SJSA1 (cell line): ENCODE measurements around the gene COPS6. TPM values are rescaled to one million over a fixed set of nuclear protein-coding genes. Genes with fewer than 3 reads are reported as not detected.

Source experiments
- DNase-seq, 2 experiments: peaks; one replicate each; pipeline ENCODE4 v3.0.0-alpha.2; 2015 to 2020; ENCODE audit warnings: low spot score in 2 of 2, low read depth in 1 of 2
- H3K27ac ChIP-seq: fragments of 250-450 bp; sonication (Bioruptor Pico); 2 replicates; pipeline ENCODE4 v1.5.1; 2020; ENCODE audit warnings: mild to moderate bottlenecking, moderate library complexity
- H3K27me3 ChIP-seq: fragments of 250-450 bp; sonication (Bioruptor Pico); replicated peaks from 2 replicates; pipeline ENCODE4 v1.5.1; 2020; ENCODE audit warnings: mild to moderate bottlenecking, moderate library complexity
- H3K36me3 ChIP-seq: fragments of 250-450 bp; sonication (Bioruptor Pico); 2 replicates; pipeline ENCODE4 v1.5.1; 2020; ENCODE audit warnings: mild to moderate bottlenecking
- H3K4me1 ChIP-seq: fragments of 250-450 bp; sonication (Bioruptor Pico); replicated peaks from 2 replicates; pipeline ENCODE4 v1.6.1; 2021; ENCODE audit warnings: mild to moderate bottlenecking
- H3K4me3 ChIP-seq: fragments of 250-450 bp; sonication (Bioruptor Pico); 2 replicates; pipeline ENCODE4 v1.5.1; 2020; ENCODE audit warnings: mild to moderate bottlenecking
- H3K9me3 ChIP-seq: fragments of 250-450 bp; sonication (Bioruptor Pico); replicated peaks from 2 replicates; pipeline ENCODE4 v1.5.1; 2020; ENCODE audit warnings: mild to moderate bottlenecking
- total RNA-seq: library from RNA; depleted of rRNA; stranded (reverse); fragments of >200 nt; shearing (Covaris generic); gene quantifications from 2 replicates; pipeline ENCODE4 v1.2.3, GENCODE V29; 2014

The COPS6 gene
- total RNA-seq, 1 experiment from 2014 or later = 111 TPM

DNA sequence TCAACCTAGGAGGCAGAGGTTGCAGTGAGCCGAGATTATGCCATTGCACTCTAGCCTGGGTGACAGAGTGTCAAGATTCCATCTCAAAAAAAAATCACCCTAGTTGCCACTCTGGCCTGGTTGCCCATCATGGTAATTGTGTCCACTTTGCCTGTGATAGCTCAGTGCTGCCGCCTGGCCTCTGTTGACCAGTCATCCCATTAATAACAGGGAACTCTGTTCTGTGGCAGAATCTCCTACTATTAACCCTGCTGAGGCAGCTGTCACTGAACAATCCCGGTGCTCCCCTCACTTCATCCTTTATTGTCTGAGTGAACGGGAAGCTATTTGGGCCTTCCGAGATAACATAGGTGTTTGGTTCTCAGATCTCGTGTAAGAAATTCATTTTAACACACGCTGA is 21.8 kb upstream of the COPS6 start:
- H3K36me3 ChIP-seq = peaks cover 89% of the 10 kb centered on the region
- no peak overlapping the region for H3K27ac ChIP-seq

GRCh38 chr7:100069991-100070390 is 18.8 kb upstream of the COPS6 start:
- no peak for DNase-seq
- no peak overlapping the region for H3K27ac ChIP-seq
- H3K9me3 ChIP-seq = peaks cover 43% of the 10 kb centered on the region
- no peaks in the 10 kb centered on the region for H3K27me3 ChIP-seq
- H3K36me3 ChIP-seq = peaks cover 98% of the 10 kb centered on the region
- H3K4me1 ChIP-seq = no peaks in the 10 kb centered on the region
- H3K4me3 ChIP-seq = no peak overlapping the region

More for the DNA sequence above, 21.8 kb upstream of the COPS6 start:
- no peaks in the 10 kb centered on the region for H3K27me3 ChIP-seq
- DNase-seq = no peak
- H3K4me1 ChIP-seq = no peaks in the 10 kb centered on the region
- H3K9me3 ChIP-seq = peaks cover 24% of the 10 kb centered on the region
- no peak overlapping the region for H3K4me3 ChIP-seq

GRCh38 chr7:100071018-100071723 is 17.6 kb upstream of the COPS6 start:
- Histone ChIP-seq H3K36me3 (peaks cover 99% of the 10 kb centered on the region), H3K9me3 (peaks cover 43% of the 10 kb centered on the region), H3K4me3 (no peak overlapping the region), H3K27ac (no peak overlapping the region), H3K4me1 (no peaks in the 10 kb centered on the region), H3K27me3 (no peaks in the 10 kb centered on the region)
- DNase-seq = no peak

GRCh38 chr7:100072462-100072861 is 16.3 kb upstream of the COPS6 start:
- Histone ChIP-seq H3K9me3 (peaks cover 43% of the 10 kb centered on the region), H3K4me3 (no peak overlapping the region), H3K4me1 (no peaks in the 10 kb centered on the region), H3K36me3 (peaks cover 99% of the 10 kb centered on the region), H3K27ac (no peak overlapping the region), H3K27me3 (no peaks in the 10 kb centered on the region)
- DNase-seq = no peak

DNA sequence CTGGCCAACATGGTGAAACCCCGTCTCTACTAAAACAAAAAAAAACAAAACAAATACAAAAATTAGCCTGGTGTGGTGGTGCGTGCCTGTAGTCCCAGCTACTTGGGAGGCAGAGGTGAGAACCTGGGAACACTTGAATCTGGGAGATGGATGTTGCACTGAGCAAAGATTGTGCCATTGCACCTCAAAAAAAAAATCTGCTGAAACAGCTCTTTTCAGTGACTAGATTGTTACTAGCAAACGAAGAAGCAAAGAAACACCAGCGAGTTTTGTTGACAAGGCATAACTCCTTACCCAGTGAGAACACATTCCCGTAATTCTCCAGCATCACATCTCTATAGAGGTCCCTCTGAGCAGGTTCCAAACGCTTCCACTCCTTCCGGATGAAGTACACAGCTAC is 13.9 kb upstream of the COPS6 start:
- H3K9me3 ChIP-seq = peaks cover 41% of the 10 kb centered on the region
- peaks cover 100% of the 10 kb centered on the region for H3K36me3 ChIP-seq
- H3K4me1 ChIP-seq = no peaks in the 10 kb centered on the region
- no peak overlapping the region for H3K4me3 ChIP-seq
- no peaks in the 10 kb centered on the region for H3K27me3 ChIP-seq
- DNase-seq = no peak
- no peak overlapping the region for H3K27ac ChIP-seq

GRCh38 chr7:100075418-100075817 is 13.4 kb upstream of the COPS6 start:
- Histone ChIP-seq H3K36me3 (peaks cover 99% of the 10 kb centered on the region), H3K9me3 (peaks cover 35% of the 10 kb centered on the region), H3K27ac (no peak overlapping the region), H3K4me1 (no peaks in the 10 kb centered on the region), H3K4me3 (no peak overlapping the region), H3K27me3 (no peaks in the 10 kb centered on the region)
- no peak for DNase-seq

- peaks cover 86% of the 10 kb centered on the region for H3K36me3 ChIP-seq
- peaks cover 4% of the 10 kb centered on the region for H3K4me1 ChIP-seq
- no peak overlapping the region for H3K4me3 ChIP-seq
- no peak for DNase-seq
- H3K27me3 ChIP-seq = no peaks in the 10 kb centered on the region
- no peak overlapping the region for H3K27ac ChIP-seq
- peaks cover 17% of the 10 kb centered on the region for H3K9me3 ChIP-seq
Measured at GRCh38 chr7:100077205-100077604, 11.6 kb upstream of the COPS6 start.

DNA sequence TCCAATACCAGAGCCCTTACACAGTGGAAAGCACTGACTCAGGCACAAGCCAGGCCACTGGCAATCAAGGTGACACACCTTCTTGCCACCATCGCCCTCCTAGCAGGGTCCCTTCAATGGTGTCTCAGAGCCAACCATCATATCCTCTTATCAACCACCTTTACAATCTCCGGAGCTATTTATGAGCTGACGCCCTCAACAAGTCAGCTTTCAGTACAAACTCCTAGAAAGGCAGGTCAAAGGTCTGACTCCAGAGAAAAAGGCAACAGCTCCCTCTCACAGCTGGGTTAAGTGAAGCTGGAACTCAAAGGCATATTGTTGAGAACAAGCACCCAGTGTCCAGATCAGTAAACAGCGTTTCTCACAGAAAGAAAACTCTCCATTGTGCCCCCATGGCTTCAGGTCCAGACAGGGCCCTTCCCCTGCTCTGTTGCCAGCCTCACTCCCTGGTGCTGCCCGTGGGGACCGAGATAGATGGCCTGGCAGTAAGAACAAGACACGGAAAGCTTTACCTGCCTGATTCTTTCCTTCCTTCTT is 9.7 kb upstream of the COPS6 start:
- Histone ChIP-seq H3K9me3 (peaks cover 5% of the 10 kb centered on the region; the same call in 1 of the 2 replicates), H3K4me3 (no peak overlapping the region), H3K27me3 (no peaks in the 10 kb centered on the region), H3K36me3 (peaks cover 67% of the 10 kb centered on the region), H3K27ac (no peak overlapping the region), H3K4me1 (peaks cover 5% of the 10 kb centered on the region)
- no peak for DNase-seq

DNA sequence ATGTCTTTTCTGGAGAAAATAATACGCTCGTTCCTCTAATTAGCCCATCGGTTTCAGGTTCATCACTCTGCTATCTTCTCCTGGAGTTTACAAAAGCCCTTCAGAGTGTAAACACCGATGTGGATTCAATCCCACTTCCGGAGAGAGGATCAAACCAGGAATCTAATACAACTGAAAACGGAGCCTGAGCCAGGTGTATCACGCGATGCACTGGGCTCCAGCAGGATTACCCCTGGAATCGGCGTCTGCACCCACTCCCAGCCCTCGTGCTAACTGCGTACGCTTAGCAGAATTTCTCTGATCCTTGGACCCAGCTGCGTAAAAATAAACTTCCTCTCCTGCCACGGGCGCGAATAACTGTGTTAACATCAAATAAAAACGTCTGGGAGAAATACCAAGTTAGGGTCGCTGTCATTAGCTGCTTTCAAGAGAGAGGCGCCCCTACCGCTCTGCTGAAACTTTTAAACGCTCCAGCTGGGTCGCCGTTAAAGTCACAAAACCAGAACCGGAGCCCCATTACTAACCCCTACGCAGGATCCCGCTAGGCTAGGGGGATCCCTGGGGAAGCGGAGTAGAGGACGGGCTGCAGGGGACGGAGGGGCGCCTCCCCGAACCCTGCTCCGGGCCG is 7.7 kb upstream of the COPS6 start:
- peak overlapping the region; percentile 83 for H3K4me3 ChIP-seq
- H3K9me3 ChIP-seq = no peaks in the 10 kb centered on the region
- H3K36me3 ChIP-seq = peaks cover 48% of the 10 kb centered on the region
- no peaks in the 10 kb centered on the region for H3K27me3 ChIP-seq
- peaks cover 6% of the 10 kb centered on the region for H3K4me1 ChIP-seq
- peak overlapping the region; percentile 78 for H3K27ac ChIP-seq
- DNase-seq = no peak

DNA sequence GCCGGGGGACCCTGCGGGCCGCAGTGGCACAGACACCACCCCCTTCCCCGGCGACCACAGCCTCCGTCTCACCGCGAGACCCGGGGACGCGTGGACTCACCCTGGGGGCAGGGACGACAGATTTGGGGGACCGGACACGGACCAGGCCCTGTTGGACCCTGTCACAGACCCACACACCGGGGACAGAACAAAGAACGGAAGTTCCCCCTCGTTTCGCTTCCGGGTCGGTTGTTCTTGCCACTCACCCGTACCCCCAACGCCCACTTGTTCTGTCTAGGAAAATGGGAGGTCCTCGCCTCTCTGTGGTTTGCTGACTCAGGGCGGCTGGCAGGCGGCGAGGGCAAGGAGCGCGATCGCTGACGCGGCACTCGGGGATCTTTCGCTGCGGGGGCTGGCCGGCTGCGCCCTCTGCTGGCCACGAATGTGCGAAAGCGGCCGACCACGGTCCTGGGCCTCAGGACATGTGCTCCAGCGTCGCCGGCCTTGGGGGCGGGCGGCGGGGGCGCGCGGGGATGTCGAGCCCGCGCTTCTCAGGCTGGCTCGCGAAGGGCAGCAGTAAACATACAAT is 7.2 kb upstream of the COPS6 start, which contains the start of gene ZNF3:
Gene ZNF3, minus strand, starts transcription at position 189 of the 568 bp plus-strand sequence. CDS start 4,366 bp downstream, outside the sequence.
- Histone ChIP-seq H3K36me3 (peaks cover 42% of the 10 kb centered on the region), H3K4me3 (peak within 1 kb of the TSS; percentile 83), H3K27ac (peak within 1 kb of the TSS; percentile 78), H3K9me3 (no peaks in the 10 kb centered on the region), H3K27me3 (no peaks in the 10 kb centered on the region), H3K4me1 (peaks cover 12% of the 10 kb centered on the region)
- DNase-seq = peak; percentile 99

GRCh38 chr7:100082978-100083377 is 5.8 kb upstream of the COPS6 start:
- Histone ChIP-seq H3K4me3 (no peak overlapping the region), H3K27me3 (no peaks in the 10 kb centered on the region), H3K4me1 (peaks cover 26% of the 10 kb centered on the region), H3K9me3 (no peaks in the 10 kb centered on the region), H3K27ac (no peak overlapping the region), H3K36me3 (peaks cover 29% of the 10 kb centered on the region)
- no peak for DNase-seq

GRCh38 chr7:100085515-100085914 is 3.3 kb upstream of the COPS6 start:
- H3K9me3 ChIP-seq = no peaks in the 10 kb centered on the region
- no peak overlapping the region for H3K4me3 ChIP-seq
- DNase-seq = no peak
- no peaks in the 10 kb centered on the region for H3K27me3 ChIP-seq
- peaks cover 46% of the 10 kb centered on the region for H3K4me1 ChIP-seq
- peaks cover 21% of the 10 kb centered on the region for H3K36me3 ChIP-seq
- no peak overlapping the region for H3K27ac ChIP-seq

DNA sequence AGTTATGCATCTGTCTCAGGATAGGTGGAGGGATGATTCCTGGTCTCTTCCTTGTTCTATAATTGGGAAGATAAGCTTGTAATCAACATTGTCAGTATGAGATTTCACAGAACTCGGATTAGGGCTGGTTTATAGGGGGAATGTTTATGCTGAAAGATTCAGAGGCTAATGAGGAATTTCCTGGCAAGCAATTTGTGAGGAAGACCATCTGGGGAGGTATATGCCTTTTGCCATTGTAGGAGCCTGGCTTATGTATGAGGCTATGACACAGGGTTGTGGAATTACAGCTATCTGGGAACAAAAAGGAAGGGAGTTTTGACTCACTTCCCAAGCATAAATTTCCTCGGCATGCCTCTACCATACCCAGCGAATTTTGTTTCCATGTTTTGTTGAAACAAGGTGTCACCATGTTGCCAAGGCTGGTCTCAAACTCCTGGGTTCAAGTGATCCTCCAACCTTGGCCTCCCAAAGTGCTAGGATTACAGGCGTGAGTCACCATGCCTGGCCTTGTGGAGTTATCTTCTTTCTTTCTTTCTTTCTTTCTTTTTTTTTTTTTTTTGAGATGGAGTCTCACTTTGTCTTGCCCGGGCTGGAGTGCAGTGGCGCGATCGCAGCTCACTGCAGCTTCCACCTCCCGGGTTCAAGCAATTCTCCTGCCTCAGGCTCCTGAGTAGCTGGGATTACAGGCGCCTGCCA is 1.6 kb upstream of the COPS6 start:
- no peak overlapping the region for H3K4me3 ChIP-seq
- no peaks in the 10 kb centered on the region for H3K27me3 ChIP-seq
- peaks cover 32% of the 10 kb centered on the region for H3K36me3 ChIP-seq
- peak overlapping the region; percentile 84 for H3K27ac ChIP-seq
- no peaks in the 10 kb centered on the region for H3K9me3 ChIP-seq
- DNase-seq = peak; percentile 83 to 94
- H3K4me1 ChIP-seq = peaks cover 52% of the 10 kb centered on the region
